Stimulated activated CD4-positive, alpha-beta T cell treated with anti-CD3 and anti-CD28 coated beads, Interleukin-1b, Interleukin-23, amount 100 ng/mL, for 24 hours (primary cell): Measurements from ENCODE around the gene B9D2.
"Not testable (repeated sequence)": the region's sequence is repeated elsewhere in the genome, so short reads cannot be mapped to it uniquely, and the experiment has no call there.

Experiments used
- DNase-seq, 4 experiments: peaks; one replicate each; pipeline ENCODE4 v3.0.0-alpha.2; 2020; ENCODE audit warnings: low read depth in 4 of 4, low spot score in 1 of 4

Gene B9D2

DNA sequence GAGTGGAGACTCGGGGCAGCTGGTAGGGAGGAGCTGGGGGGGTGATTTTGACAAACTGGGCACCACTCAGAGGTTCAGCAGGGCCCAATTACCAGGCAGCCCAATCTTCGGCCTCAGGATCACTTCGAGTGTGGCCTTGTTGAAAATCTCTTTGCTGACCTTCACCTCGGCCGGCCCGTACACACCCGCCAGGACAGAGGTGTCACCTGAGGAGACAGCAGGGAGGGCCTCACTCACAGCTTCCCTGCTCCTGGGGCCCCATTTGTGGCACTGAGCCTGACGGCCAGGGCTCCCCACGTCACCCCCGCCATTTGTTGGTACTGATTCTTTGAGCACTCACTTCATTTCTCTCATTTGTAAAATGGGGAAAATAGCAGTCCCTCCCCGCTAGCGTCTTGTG is 28.8 kb upstream of the B9D2 start:
- DNase-seq: no peak

DNA sequence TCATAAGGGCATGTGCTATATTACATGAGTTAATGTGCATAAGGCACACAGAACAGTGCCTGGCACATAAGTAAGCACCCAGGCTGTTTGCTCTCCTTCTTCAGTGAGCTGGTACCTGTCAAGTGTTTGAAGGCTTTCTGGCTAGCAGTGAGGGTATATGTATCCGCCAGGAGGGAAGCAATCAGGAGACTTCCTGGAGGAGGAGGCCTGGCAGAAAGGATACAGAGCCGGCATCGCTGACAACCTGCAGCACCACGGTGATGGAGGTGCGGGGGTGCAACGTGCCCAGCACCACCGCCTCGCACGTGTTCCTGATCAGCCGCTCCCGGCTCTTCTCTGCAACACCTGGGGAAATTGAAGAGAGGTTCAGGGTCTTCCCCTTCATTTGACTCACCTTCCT is 27.7 kb upstream of the B9D2 start:
- no peak for DNase-seq

DNA sequence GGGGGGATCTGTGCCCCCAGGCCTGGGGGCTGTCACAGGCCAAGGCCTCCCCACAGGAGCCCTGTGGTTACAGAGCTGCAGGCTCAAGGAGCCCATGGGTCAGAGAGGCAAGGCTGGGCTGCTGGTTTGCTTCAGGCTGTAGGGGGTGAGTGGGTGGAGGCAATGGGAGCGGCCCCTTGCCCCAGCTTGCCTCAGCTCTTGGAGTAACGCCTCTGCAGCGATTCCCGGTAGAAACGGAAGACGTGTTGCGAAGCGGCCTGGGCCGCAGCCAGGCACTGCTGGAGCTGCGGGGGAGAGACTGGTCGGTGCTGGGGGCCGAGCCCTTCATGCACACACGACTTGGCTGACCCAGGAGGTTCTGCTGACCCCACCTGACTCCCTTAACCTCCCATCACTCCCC is 22.5 kb upstream of the B9D2 start:
- DNase-seq: no peak

DNA sequence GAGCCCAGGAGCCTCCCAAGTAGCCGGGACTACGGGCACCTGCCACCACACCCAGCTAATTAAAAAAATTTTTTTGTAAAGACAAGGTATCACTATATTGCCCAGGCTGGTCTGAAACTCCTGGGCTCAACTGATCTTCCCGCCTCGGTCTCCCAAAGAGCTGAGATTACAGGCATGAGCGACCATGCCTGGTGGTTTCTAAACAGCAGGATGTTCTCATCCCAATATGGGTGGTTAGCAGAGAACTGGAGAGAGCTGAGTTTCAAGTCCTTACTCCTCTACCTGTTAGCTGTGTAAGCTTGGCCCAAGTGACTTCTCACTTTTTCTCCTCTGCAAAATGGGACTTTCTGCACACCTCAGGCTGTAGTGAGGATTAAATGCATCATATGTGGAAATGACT is 20.4 kb upstream of the B9D2 start:
- no peak for DNase-seq

DNA sequence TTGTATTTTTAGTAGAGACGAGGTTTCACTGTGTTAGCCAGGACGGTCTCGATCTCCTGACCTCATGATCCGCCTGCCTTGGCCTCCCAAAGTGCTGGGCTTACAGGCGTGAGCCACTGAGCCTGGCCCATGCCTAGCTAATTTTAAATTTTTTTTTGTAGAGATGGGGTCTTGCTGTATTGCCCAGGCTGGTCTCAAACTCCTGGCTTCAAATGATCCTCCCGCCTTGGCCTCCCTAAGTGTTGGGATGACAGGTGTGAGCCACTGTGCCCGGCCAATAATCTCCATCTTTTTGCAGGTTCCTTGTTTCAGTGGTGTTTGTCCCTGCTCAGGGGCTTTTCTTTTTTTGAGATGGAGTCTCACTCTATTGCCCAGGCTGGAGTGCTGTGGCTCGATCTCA is 17.6 kb upstream of the B9D2 start:
- DNase-seq: not testable (repeated sequence)

DNA sequence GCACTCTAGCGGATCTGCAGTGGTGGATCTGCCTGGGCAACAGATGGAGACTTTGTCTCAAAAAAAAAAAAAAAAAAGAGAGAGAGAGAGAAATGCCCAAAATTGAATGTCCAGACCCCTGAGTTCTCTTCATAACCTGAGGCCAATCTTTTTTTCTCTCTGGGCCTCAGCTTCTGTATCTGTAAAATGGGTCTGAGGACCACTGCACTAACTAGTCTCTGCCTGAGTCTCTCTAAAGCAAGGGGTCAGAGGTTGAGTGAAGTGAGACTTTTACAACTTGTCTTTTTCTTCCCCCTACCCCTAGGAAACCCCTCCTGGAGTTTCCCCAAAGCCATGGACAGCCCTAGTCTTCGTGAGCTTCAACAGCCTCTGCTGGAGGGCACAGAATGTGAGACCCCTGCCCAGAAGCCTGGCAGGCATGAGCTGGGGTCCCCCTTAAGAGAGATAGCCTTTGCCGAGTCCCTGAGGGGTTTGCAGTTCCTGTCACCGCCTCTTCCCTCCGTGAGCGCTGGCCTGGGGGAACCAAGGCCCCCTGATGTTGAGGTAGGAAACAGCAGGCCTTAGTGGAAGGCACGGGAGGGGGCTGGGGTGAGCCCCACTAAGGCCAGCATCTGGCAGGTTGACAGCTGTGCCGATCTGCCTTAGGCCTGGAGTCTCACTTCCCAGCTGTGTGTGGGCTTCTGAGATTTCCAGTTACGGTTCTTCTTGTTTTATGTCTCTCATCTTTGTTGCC is 14.2 kb upstream of the B9D2 start:
- DNase-seq: no peak

DNA sequence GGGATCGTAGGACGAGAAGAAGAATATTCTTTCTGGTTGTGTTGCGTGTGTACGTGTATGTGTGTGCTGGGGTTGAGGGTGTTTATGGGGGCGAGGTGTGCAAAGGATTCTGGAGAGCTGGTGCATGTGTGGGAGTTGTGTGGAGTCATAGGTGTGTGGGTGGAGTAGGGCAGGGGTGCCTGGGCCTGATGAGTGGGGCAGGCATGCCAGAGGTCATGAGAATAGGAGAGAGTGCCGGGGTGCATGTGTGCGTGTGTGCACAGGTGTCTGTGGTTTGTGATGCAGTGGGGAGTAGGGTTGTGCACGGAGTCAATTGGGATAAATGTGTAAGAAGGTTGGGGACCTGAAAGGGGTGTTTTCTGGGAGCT is 13.0 kb upstream of the B9D2 start:
- DNase-seq: no peak

DNA sequence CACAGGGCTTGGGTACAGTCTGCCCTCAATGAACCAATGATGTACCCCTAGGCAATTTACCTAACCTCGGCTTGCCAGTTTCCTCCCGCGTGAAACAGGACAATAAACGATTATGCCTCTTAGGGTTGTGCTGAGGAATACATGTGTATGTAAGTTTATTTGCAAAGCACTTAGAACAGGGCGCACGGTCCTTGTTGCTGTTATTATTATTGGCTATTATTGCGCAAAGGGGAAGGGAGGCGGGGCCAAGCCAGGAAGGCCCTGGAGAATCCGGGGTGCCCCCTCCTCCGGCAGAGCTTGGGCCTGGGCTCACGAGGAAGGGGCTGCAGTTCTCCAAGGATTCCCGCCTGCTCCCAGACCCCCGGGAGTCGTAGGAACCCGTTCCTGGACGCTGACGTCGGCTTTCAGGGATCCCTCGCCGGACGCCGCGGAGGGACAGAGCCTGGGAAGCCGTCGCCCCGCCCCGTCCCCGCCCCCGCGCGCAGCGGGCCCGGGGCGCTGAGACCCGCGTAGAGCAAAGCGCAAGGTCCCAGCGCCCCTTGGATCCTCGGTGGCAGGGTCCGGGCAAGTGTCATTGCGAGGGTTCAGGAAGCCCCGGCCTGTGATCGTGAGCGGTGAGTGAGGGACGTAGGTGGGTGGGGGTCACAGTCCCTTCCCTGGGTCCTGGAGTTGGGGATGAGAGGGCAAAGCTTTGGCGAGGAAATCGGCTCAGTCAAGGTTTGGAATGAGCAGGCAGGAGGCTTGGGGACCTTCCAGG is 12.5 kb upstream of the B9D2 start, which contains the start of gene TMEM91:
Gene TMEM91, plus strand, starts transcription at position 293 of the 757 bp plus-strand sequence. CDS start 1,777 bp downstream, outside the sequence.
- no peak for DNase-seq

DNA sequence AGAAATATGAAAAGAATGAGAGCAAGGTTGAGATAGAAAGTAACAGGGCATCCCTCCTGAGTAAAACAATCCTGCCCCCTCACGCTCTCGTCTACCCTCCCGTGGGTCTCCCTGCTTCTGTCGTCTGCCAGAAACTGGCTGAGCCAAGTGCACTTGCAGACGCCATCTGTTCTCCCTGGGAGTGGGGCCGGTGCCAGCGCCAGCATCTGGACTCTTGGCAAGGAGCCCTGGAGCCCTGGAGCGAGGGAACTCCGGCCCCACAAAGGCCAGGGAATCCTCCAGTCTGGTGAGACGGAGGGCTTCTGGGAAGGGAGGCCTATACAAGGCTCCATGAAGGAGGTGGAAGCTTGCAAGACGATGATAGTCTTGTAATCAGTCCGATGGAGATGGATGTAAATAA is 10.0 kb upstream of the B9D2 start:
- DNase-seq: no peak

DNA sequence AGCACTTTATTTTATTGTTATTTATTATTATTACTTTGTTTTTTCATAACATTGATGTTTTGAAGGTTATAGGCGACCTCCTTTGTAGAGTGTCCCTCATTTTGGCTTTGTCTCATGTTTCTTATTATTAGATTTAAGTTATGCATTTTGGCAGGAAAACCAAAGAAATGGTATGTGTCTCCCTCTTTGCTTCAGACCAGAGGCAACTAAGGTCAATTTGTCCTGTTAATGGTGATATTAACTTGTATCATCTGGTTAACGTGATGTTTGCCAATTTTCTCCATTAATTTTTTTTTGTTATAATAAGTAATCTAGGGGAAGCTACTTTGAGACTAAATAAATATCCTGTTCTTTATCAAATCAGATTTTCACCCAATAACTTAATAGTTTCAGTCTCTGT is 8.6 kb upstream of the B9D2 start:
- no peak for DNase-seq

DNA sequence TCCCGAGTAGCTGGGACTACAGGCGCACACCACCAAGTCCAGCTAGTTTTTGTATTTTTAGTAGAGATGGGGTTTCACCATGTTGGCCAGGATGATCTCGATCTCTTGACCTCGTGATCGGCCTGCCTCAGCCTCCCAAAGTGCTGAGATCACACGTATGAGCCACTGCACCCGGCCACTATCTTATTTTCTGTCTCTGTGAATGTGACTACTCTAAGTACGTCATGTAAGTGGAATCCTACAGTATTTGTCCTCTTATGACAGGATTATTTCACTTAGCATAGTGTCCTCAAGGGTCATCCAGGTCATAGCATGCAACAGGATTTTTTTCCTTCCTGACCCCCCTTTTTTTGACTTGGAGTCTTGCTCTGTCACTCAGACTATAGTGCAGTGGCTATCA is 7.6 kb upstream of the B9D2 start:
- DNase-seq: no peak

DNA sequence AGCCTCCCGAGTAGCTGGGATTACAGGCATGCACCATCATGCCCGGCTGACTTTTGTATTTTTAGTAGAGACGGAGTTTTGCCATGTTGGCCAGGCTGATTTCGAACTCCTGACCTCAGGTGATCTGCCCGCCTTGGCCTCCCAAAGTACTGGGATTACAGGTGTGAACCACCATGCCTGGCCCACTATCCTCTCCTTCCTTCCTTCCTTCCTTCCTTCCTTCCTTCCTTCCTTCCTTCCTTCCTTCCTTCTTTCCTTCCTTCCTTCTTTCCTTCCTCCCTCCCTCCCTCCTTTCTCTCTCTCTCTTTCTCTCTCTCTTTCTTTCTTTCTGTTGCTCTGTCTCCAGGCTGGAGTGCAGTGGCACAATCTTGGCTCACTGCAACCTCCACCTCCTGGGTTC is 7.2 kb upstream of the B9D2 start:
- not testable (repeated sequence) for DNase-seq

DNA sequence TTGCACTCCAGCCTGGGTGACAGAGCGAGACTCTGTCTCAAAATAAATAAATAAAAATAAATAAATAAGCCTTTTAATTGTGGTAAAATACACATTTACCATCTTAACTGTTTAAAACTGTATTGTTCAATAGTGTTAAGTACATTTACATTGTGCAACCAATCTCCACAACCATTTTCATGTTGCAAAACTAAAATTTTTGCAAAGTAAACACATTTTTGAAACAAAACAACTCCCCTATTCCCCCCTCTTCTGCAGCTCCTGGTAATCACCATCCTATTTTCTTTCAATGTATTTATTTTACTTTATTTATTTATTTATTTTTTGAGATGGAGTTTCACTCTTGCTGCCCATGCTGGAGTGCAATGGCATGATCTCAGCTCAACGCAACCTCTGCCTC is 5.8 kb upstream of the B9D2 start:
- no peak for DNase-seq

DNA sequence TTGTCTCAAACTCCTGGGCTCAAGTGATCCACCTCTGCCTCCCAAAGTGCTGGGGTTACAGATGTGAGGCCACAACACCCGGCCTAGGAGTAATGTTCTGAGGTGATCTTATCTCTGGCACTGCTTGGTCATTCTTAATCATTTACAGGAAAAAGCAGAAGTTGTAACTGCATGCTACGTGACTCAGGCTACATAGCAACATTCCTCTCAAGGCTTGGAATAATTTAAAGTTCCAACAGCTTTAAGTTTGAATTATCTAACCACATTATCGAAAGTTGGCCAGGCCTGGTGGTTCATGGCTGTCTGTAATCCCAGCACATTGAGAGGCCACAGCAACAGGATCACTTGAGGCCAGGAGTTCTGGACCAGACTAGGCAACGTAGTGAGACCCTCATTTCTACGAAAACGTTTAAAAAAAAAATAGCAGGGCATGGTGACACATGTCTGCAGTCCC is 3.9 kb upstream of the B9D2 start:
- no peak for DNase-seq

DNA sequence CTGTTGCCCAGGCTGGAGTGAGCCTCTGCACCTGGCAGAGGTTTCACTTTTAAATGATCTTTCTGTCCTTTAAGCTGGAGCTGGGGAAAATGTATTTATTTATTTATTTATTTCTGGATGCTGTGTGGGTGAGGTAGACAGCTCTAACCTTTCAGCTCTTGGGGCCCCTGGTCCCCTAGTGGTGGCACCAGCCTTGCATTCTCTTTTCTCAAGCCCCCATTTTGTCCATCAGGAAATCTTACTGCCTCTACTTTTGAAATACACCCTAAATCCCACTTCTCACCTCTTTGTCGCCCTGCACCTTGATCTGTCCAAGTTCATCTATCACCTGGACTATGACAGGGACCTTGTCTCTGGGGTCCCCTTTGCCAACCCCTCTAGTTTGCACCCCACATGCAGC is 2.1 kb upstream of the B9D2 start:
- DNase-seq: no peak

DNA sequence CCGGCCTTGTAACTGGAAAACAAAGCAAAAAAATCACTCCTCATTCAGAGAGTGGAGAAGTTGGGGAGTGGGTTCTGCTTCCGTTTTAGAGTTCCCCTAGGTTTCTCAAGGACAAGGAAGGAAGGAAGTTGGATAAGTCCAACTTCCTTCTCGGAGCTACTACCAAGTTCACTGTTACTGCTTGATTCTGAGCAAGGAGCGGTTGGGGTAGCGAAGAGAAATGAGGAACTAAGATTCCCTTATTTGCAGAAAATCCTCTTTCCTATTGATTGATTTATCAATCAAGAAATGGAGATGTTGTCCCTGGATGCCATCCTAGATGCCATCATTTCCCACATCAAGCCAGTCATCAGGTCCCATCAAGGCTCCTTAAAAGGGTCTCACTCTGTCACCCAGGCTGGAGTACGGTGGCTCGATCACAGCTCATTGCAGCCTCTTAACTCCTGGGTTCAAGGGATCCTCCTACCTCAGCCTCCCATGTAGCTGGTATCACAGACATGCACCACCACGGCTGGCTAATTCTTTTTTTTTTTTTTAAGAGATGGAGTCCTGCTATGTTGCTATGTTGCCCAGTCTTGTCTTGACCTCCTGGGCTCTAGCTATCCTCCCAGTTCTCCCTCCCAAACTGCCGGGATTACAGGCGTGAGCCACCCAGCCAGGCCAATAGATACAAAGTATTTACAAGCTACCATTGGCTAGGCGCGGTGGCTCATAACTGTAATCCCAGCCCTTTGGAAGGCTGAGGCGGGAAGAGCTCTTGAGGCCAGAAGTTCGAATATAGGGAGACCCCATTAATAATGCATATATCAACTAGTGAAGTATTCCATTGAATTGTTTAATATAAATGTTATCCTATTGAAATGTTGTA is 809 bp upstream of the B9D2 start:
- DNase-seq: no peak

DNA sequence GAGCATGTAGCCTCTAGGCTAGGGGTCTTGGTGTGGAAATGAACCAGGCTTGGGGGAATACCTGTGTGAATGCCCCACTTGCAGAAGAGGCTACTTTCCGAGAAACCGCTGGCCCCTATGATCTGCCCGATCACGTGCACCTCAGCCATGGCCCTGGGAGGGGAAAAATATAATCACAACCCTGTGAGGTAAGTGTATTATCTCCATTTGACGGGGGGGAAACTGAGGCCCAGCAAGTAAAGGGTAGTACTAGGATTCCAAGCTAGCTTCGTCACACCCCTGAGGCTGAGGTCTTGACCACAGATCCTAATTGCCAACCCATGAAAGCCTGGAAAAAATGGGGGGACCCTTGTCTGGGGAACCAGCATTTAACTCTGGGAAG is 587 bp downstream of the B9D2 start:
- no peak for DNase-seq

DNA sequence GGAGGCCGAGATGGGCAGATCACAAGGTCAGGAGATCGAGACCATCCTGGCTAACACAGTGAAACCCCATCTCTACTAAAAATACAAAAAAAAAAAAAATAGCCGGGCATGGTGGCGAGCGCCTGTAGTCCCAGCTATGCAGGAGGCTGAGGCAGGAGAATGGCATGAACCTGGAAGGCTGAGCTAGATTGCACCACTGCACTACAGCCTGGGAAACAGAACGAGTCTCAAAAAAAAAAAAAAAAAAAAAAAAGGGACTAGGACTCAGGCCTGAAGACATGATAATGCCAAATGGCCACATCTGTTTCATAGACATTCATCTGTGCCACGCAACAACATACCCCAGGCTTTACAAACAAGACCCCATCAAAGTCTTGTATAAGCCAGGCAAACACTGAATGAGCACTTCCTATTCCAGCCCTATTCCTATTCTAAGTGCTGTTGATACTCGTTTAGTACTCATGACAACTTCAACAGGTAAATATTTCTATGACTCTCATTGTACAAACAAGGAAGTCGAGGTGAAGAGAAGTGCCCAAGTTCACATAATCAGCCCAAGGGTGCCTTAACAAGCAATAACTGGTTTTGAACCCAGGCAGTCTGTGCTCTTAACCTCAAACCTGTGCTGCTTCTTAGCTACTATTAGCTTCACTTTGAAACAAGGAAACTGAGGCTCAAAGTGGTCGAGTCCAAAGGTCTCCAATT is 1.7 kb downstream of the B9D2 start:
- DNase-seq: no peak

DNA sequence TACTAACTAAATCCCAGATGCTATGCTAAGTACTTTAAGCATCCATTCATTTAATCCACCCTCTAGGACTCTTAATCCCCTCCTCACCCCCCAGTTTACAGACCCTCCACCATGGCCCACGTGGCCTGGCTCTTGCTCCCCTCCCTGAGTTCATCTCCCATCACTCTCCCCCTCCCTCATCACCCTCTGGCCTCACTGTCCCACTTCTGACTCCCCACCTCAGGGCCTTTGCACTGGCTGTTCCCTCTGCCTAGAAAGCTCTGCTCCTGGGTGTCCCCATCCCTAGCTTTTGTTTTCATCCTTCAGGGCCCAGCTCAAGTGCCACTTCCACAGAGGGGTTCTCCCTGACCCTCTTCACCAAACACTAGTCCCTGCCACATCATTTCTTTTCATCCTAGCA is 4.2 kb downstream of the B9D2 start:
- no peak for DNase-seq

DNA sequence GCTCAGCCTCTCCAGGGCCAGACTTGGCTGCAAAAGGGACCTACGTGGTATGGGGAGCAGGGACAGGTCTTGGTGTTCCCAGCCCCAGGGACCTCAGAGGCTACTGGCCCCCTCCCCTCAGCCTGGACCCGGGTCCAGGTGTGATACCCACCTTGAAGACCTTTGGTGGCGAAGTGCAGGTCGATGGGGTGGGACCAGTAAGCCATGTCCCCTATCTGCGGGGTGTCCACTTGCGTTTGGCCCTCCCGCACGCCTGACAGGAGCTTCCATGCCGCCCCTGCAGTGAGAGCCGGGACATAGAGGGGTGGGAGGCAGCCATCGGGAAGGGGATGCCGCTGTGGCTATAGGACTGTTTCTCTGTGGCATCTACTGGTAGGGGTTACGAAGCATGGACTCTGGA is 6.2 kb downstream of the B9D2 start:
- DNase-seq: no peak
